Tibial nerve (tissue), 4 donors: ENCODE data around the gene MCUB.

ENCODE experiments used
- CTCF ChIP-seq, 5 experiments: fragments of 200-600 bp in 3 of 5; fragments of 450-650 bp in 2 of 5; sonication (generic) in 3 of 5; IDR thresholded peaks; one replicate each; pipeline ENCODE4 v1.5.1; 2016 to 2019; ENCODE audit warnings: antibody characterized with exemption in 5 of 5, mild to moderate bottlenecking in 3 of 5, moderate library complexity in 2 of 5
- EP300 ChIP-seq, 2 donors: sonication (generic); formaldehyde crosslinking; IDR thresholded peaks; one replicate each; pipeline ENCODE4 v1.6.1; 2017; ENCODE audit warnings: antibody characterized with exemption in 2 of 2, mild to moderate bottlenecking in 1 of 2
- POLR2A ChIP-seq, 2 donors: fragments of 450-650 bp; IDR thresholded peaks; one replicate each; pipeline ENCODE4 v1.6.1; 2017; ENCODE audit warnings: antibody characterized with exemption in 2 of 2, mild to moderate bottlenecking in 2 of 2, moderate library complexity in 2 of 2

GRCh38 chr4:109655396-109655795 is 95.3 kb downstream of the MCUB start:
- no peak for TF ChIP-seq CTCF (IDR thresholded peaks at IDR 0.05)
- TF ChIP-seq POLR2A (IDR thresholded peaks at IDR 0.05): no peak
- no peak for TF ChIP-seq EP300 (IDR thresholded peaks at IDR 0.05)
